Measurements from ENCODE around the gene NOL12.

- TF ChIP-seq CTCF (IDR thresholded peaks at IDR 0.05) (no peak), EP300 (IDR thresholded peaks at IDR 0.05; ENCODE audit: low read depth) (no peak)
Observed at GRCh38 chr22:37728620-37729019, 42.5 kb downstream of the NOL12 start.
